ENCODE results near the gene AP2B1.

The AP2B1 gene

DNA sequence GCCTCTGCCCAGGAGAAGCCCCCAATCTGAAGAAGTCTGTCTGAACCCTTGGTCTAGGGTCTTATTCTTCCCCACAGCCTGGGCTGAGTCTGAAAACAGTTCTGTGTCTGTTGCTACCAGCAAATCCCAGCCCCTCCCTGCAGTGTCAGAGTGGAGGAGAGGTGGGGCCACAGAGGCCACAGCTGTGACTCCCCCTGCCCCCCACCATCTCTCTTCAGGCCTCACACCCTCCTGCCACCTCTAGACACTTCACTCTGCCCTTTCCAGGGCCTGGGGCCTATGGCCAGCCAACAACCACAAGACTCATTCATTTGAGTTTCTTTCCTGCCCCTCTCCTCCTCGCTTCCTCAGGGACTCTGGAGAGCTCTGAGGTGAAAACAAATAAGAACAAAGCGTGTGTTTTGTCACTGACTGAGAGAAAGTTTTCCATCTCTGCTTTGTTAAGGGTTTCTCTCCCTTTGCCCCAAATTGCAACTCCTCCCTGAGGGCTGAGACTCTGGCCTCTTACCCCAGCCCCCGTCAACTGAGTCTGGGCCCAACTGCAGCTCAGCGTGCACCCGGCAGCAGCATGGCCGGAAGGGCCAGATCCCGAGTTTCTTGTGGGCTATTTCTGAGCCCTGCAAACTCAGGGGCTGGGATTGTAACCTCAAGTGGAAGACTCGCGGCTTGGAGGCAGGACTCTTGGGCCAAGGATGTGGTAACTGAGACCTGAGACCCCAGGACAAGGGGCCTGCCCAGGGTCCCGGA, 186.7 kb downstream of the AP2B1 start:
- no peak for DNase-seq (ENCODE audit: low read depth)

DNA sequence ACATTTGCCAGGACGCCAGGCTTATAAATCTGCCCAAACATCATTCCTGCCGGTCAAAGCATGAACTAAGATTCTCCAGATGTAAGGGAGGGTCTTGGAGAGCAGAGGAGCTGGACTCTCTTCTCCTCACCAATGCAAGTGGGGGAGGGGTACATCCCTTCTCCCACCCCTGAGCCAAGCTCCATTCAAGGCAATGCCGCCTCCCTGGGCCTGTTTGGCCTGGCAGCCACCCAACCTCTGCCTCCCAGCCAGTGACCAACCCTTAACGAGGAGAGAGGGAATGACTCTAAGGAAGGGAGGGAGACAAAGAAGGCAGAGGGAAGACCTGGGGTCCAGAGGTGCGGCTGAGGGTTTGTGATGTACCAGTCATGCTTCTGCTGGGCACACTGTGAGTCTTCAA, 187.4 kb downstream of the AP2B1 start:
- DNase-seq (ENCODE audit: low read depth), result no peak

DNA sequence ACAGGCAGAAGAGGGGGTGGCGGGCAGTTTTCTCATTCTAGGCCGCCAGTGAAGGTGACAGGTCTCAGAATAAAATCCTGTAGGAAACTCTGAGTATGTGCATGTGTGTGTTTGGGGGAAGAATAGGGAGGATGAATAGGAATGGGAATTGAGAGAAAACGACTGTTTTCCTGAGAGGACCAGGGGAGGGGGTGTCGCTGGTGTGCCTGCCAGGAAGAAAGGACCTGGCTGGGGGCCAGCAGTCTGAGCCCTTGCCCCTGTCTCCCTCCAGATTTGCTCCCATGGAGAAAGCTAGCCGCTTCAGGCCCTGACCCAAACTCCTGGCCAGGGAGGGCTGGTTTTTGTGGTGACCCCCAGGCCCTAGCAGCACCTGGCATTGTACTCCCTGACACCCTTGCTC, 187.9 kb downstream of the AP2B1 start:
- DNase-seq (ENCODE audit: low read depth), result no peak

DNA sequence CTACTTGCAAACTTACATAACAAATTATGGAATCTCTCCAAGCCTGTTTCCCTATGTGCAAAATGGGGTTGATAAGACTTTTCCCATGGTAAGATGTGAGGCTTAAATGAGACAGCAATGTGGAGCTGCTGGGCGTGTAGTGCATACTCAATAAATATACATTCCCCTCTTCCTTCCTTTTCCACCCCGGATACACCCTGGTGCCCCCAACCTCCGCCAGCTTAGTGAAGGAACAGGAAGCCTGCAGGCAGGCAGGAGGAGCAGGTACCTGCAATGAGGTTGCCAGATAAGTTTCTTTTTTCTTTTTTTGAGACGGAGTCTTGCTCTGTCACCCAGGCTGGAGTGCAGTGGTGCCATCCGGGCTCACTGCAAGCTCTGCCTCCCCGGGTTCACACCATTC, 188.5 kb downstream of the AP2B1 start:
- DNase-seq (ENCODE audit: low read depth), result no peak
